HFFc6 (cell line): Measurements from ENCODE around the gene PIK3C3. TPM values are rescaled to one million over a fixed set of nuclear protein-coding genes. Genes with fewer than 3 reads are reported as not detected.
A peak's percentile ranks its signal among the peaks of the same experiment; 100 is the strongest.

Source experiments
- DNase-seq: peaks from one replicate; pipeline ENCODE4 v3.0.0-alpha.2; 2018
- H3K27ac Mint-ChIP-seq: 2 replicates; pipeline ENCODE4 v1.8.0; 2020; ENCODE audit warnings: mild to moderate bottlenecking, mixed read lengths
- H3K27me3 Mint-ChIP-seq: 2 replicates; pipeline ENCODE4 v1.8.0; 2021; ENCODE audit warnings: mild to moderate bottlenecking, moderate library complexity, mixed read lengths; ENCODE audit not compliant: insufficient read depth
- H3K36me3 Mint-ChIP-seq: 2 replicates; pipeline ENCODE4 v1.8.0; 2021; ENCODE audit warnings: low read depth, mixed read lengths
- H3K4me1 Mint-ChIP-seq: 2 replicates; pipeline ENCODE4 v1.8.0; 2020; ENCODE audit warnings: low read depth, mixed read lengths
- H3K4me3 Mint-ChIP-seq: 2 replicates; pipeline ENCODE4 v1.8.0; 2020; ENCODE audit warnings: mild to moderate bottlenecking, moderate library complexity, mixed read lengths
- H3K9me3 Mint-ChIP-seq: 2 replicates; pipeline ENCODE4 v1.8.0; 2020; ENCODE audit warnings: mild to moderate bottlenecking, mixed read lengths
- CTCF ChIP-seq: fragments of 200-600 bp; sonication (generic); IDR thresholded peaks from 2 replicates; pipeline ENCODE4 v1.5.0; 2021; ENCODE audit warnings: antibody characterized with exemption, mild to moderate bottlenecking
- total RNA-seq, 6 experiments: library from RNA; stranded (reverse); fragmentation: NEBNext Ultra II Directional; extraction: Animal tissue kit (Norgen Biotek cat#: 25700); gene quantifications; 2 replicates in 1 of 6; 3 replicates in 5 of 6; pipeline ENCODE4 v1.2.3, GENCODE V29; 2021

The PIK3C3 gene
- total RNA-seq, 6 experiments from 2014 or later = 38.3 to 61.7 (median 47.6) TPM

GRCh38 chr18:41965634-41966255, 10.7 kb downstream of the PIK3C3 start:
- H3K27me3 Mint-ChIP-seq = no peaks in the 10 kb centered on the region
- H3K4me3 Mint-ChIP-seq = no peak overlapping the region
- no peak for TF ChIP-seq CTCF
- DNase-seq = no peak
- H3K36me3 Mint-ChIP-seq = peaks cover 12% of the 10 kb centered on the region
- H3K9me3 Mint-ChIP-seq = no peaks in the 10 kb centered on the region
- no peak overlapping the region for H3K27ac Mint-ChIP-seq
- peaks cover 20% of the 10 kb centered on the region for H3K4me1 Mint-ChIP-seq

GRCh38 chr18:41966943-41967342, 11.9 kb downstream of the PIK3C3 start:
- Mint-ChIP-seq H3K4me3 (no peak overlapping the region), H3K36me3 (peaks cover 13% of the 10 kb centered on the region; the same call in 1 of the 2 replicates), H3K27me3 (no peaks in the 10 kb centered on the region), H3K4me1 (peaks cover 21% of the 10 kb centered on the region), H3K27ac (no peak overlapping the region), H3K9me3 (no peaks in the 10 kb centered on the region)
- DNase-seq = no peak
- TF ChIP-seq CTCF = no peak

GRCh38 chr18:41967680-41968079, 12.6 kb downstream of the PIK3C3 start:
- Mint-ChIP-seq H3K36me3 (peaks cover 13% of the 10 kb centered on the region; the same call in 1 of the 2 replicates), H3K9me3 (no peaks in the 10 kb centered on the region), H3K27ac (no peak overlapping the region), H3K4me1 (peaks cover 29% of the 10 kb centered on the region), H3K4me3 (no peak overlapping the region), H3K27me3 (no peaks in the 10 kb centered on the region)
- TF ChIP-seq CTCF = no peak
- DNase-seq = no peak

DNA sequence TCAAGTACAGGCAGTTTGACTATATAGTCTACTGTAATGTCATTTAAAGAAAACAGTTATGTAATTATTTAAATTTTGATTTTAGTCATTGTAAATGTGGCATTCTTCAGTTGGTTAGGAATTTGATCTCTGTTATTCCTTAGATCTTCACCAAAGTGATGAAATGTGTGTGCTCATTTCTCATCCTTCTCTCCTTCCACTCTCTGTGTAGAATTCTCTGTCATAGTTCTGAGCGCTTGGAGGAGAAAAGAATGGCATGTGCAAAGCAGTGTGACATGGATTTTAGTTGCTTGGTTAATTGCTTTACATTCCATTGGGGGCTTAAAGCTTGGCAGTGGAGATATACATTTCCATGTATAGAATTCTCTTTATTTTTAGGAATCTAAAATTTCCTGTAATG, 14.8 kb downstream of the PIK3C3 start:
- no peaks in the 10 kb centered on the region for H3K27me3 Mint-ChIP-seq
- no peak for DNase-seq
- peaks cover 32% of the 10 kb centered on the region for H3K4me1 Mint-ChIP-seq
- H3K9me3 Mint-ChIP-seq = no peaks in the 10 kb centered on the region
- H3K4me3 Mint-ChIP-seq = no peak overlapping the region
- H3K27ac Mint-ChIP-seq = no peak overlapping the region
- peaks cover 16% of the 10 kb centered on the region for H3K36me3 Mint-ChIP-seq
- TF ChIP-seq CTCF = no peak

DNA sequence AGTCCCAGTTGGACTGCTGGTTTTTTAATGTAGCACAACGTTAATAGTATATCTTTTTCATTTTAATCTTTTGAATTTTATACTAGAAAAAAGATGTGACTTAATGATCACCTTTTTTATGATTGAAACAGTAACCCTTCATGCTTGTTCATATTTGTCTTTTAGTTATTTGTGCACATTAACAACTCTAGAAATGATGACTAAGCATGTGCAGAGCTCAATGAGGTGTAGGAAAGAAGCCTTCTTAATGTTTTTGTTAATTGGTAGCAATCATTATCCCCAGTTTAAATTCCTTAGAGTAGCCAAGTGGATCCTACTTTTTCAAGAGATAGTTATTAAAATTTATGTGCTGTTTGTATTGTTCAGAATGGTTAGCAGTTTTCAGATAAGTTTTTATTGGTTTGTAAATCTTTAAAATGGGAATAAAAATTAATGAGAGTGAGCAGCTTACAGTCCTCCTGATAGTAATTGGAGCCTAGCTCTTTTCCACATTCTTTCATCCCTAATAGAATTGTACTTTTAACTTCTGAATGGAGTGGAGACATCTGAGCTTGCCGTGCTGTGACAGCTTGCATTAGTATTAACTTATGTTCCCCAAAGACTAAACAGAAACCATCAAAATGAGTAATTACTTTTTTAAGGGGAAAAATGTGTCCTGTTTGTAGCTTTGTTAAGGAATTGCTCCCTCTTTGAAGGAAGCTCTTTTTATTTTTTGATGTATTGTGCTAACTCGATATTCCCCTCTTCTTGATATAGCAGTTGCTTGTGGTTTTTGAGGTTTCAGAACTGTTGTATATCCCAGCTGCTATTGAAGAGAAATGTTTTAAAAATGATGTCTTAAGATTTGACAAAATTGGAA, 17.3 kb downstream of the PIK3C3 start:
- Mint-ChIP-seq H3K4me3 (no peak overlapping the region), H3K27me3 (no peaks in the 10 kb centered on the region), H3K27ac (0 out of 2 replicates have a peak overlapping the region, but pooled peaks have one; percentile 8), H3K9me3 (no peaks in the 10 kb centered on the region), H3K36me3 (peaks cover 27% of the 10 kb centered on the region), H3K4me1 (peaks cover 26% of the 10 kb centered on the region)
- no peak for DNase-seq
- TF ChIP-seq CTCF = no peak
